SK-N-SH treated with all-trans-retinoic acid at 6 μM for 48 hours (cell line): ENCODE data around the gene TRAF3IP3.

ENCODE experiments used
- CREB5 ChIP-seq: fragments of 250-450 bp; sonication (Bioruptor Pico); IDR thresholded peaks from 2 replicates; pipeline ENCODE4 v1.5.1; 2020; ENCODE audit warnings: low read depth, mild to moderate bottlenecking, moderate library complexity
- CSDC2 ChIP-seq: fragments of 250-450 bp; sonication (Bioruptor Pico); IDR thresholded peaks from 2 replicates; pipeline ENCODE4 v1.5.0; 2020; ENCODE audit warnings: mild to moderate bottlenecking, moderate library complexity
- ESRRG ChIP-seq: fragments of 250-450 bp; sonication (Bioruptor Pico); IDR thresholded peaks from 2 replicates; pipeline ENCODE4 v1.6.1; 2021; ENCODE audit warnings: mild to moderate bottlenecking
- SNAI2 ChIP-seq: fragments of 250-450 bp; sonication (Bioruptor Pico); IDR thresholded peaks from 2 replicates; pipeline ENCODE4 v1.5.0; 2020; ENCODE audit warnings: mild to moderate bottlenecking, moderate library complexity
- TOX ChIP-seq: fragments of 250-450 bp; sonication (Bioruptor Pico); IDR thresholded peaks from 2 replicates; pipeline ENCODE4 v1.8.0; 2021; ENCODE audit warnings: mild to moderate bottlenecking, moderate library complexity, borderline replicate concordance
- ZFP3 ChIP-seq: fragments of 250-450 bp; sonication (Bioruptor Pico); IDR thresholded peaks from 2 replicates; pipeline ENCODE4 v1.5.0; 2020; ENCODE audit warnings: mild to moderate bottlenecking, moderate library complexity

GRCh38 chr1:209772126-209772525 lies 16.3 kb downstream of the TRAF3IP3 start:
- TF ChIP-seq SNAI2 (no peak), ZFP3 (CRISPR knock-in tag) (no peak), CSDC2 (CRISPR knock-in tag) (no peak), ESRRG (CRISPR knock-in tag) (no peak), TOX (CRISPR knock-in tag) (no peak), CREB5 (CRISPR knock-in tag) (no peak)
